Sciatic nerve (tissue), 2 donors: Measurements from ENCODE around the gene COG4. TPM values are rescaled to one million over a fixed set of nuclear protein-coding genes. Genes with fewer than 3 reads are reported as not detected.

Experiments
- ATAC-seq: fragments of 200-7000 bp; cut with Tn5 transposase; one replicate; pipeline ENCODE4 v1.9.1; 2020; ENCODE audit warnings: mild to moderate bottlenecking, moderate library complexity
- DNase-seq: peaks from one replicate; pipeline ENCODE4 v3.0.0-alpha.2; 2020; ENCODE audit warnings: low spot score
- intact Hi-C: fragments of 100-400 bp; cut with DNase I; formaldehyde crosslinking; loops from one replicate; pipeline ENCODE4 v1.14.2; 2022
- total RNA-seq: library from RNA; stranded (reverse); fragmentation: NEBNext Ultra II Directional; extraction: Animal tissue kit (Norgen Biotek cat#: 25700); gene quantifications from one replicate; pipeline ENCODE4 v1.2.1, GENCODE V29; 2021
- donor health status: DM: no; HTN: no; CAD: no.
- donor health status: DM: no; HTN: no; CAD: no.

COG4 gene
- total RNA-seq, 1 donor from 2014 or later: 51.0 TPM

GRCh38 chr16:70490261-70490660 is 33.1 kb downstream of the COG4 start:
- intact Hi-C loops: no loop called here
- peak; percentile 26 for ATAC-seq
- DNase-seq: no peak

GRCh38 chr16:70484867-70485266 is 38.5 kb downstream of the COG4 start:
- no peak for DNase-seq
- ATAC-seq: no peak
- intact Hi-C loops: no loop called here

DNA sequence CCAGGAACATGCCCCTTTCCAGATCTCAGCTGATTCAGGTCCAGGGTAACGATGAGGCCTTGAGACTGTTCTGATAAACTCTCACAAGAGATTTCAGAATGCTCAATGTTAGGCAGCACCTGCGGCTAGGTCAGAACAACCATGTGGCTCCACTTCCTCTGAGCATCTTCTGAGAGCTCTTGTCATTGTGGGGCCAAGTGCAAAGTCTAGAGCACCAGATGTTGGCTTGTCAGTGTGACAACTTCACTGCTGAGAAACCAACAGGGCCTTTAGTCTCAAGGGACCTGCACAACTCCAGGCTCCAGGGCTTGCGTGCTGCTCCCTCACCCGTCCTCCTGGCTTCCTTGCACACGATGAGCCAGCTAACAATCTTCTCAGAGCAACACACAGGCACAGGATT is 39.9 kb downstream of the COG4 start:
- intact Hi-C loops: no loop called here
- ATAC-seq: no peak
- DNase-seq: no peak

GRCh38 chr16:70482624-70483023 is 40.7 kb downstream of the COG4 start:
- no peak for ATAC-seq
- intact Hi-C loops: no loop called here
- DNase-seq: no peak

DNA sequence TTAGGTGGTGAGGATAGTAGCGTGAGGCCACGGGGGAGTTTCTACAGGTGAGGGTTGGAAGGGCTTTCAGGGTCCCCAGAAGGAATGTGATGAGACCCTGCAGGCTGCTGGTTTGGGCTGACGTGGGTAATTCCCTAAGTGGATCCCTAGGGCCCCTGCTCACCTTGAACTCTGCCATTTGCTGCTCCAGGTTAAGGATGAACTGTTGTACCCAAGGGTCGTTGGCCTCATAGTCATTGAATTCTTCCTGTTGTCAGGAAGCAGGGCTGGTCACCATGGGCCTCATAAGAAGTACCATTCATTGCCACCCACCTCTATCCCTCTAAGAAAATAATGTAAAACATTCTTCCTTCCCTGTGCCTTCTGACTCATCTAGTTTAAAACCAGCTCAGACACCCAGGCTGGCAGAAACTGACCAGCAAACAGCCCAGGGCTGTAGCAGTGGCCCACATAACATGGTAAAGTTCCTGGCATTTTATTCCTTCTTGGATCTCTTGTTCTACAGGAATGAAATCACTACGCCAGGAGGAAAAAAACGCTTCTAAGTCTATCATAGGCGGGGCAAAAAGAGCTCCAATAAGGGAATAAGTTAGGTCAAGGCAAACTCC is 41.3 kb downstream of the COG4 start:
- intact Hi-C loops: no loop called here
- DNase-seq (no peak), ATAC-seq (no peak)

- DNase-seq: no peak
- intact Hi-C loops: no loop called here
- no peak for ATAC-seq
Measured at GRCh38 chr16:70480127-70481105, 42.9 kb downstream of the COG4 start.

DNA sequence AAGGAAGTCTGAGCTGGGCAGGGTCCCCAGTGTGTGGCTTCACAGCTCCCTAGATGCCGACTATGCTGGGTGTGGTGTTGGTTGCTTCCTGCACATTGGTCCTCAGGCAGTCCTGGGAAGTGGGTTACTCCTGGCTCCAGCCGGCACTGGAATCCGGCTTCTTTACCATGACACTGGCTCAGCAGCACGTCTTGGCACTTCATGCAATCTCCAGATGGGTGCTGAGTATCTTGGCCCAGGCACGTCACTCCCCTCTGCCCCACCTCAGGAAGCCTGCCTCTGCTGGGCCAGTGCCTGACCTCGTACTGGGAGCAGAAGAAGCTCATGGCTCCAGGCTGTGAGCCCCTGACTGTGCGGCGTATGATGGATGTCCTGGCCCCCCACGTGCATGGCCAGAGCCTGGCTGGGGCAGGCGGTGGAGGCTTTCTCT is 44.4 kb downstream of the COG4 start:
- DNase-seq (no peak), ATAC-seq (peak; percentile 32)
- intact Hi-C loops: no loop called here

DNA sequence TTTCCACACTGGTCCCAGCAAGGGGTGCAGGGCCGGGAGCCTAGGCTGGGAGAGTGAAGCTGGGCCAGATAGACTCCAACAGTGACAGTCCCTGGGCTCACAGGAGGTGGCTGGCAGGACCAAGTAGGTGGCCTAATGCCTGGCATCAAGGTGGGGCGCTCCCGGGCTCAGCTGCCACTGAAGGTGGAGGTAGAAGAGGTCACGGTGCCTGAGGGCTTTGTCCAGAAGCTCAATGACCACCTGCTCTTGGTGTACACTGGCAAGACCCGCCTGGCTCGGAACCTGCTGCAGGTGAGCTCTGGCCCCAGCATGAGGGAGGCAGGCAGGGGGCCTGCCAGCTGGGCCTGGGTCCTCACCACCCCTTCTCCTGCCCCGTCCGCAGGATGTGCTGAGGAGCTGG is 45.2 kb downstream of the COG4 start:
- intact Hi-C loops: no loop called here
- DNase-seq (no peak), ATAC-seq (no peak)

GRCh38 chr16:70476272-70477020 is 46.9 kb downstream of the COG4 start:
- no peak for DNase-seq

GRCh38 chr16:70475054-70475871 is 48.1 kb downstream of the COG4 start:
- ATAC-seq (no peak), DNase-seq (no peak)
- intact Hi-C loops: no loop called here

More at GRCh38 chr16:70476272-70477020, 46.9 kb downstream of the COG4 start:
- no peak for ATAC-seq
- intact Hi-C loops: no loop called here

DNA sequence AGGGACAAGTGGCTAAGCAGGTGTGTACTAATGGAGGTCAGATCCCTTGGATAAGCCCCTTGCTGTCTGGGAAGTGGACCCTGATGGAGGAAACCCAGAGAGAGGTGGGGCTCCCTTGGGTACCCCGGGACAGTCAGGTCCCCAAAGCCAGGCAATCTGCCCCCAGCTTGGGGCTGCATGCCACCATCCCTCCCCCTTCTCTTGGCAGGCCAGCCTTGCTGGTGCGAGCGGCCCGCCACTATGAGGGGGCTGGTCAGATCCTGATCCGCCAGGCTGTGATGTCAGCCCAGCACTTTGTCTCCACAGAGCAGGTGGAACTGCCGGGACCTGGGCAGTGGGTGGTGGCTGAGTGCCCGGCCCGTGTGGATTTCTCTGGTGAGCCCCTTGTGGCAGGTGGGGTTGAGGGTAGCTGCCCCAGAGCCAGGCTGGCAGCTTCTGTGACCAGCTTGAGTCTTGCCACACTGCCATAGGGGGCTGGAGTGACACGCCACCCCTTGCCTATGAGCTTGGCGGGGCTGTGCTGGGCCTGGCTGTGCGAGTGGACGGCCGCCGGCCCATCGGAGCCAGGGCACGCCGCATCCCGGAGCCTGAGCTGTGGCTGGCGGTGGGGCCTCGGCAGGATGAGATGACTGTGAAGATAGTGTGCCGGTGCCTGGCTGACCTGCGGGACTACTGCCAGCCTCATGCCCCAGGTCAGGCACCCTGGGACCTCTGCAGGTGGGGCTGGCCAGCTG is 48.9 kb downstream of the COG4 start:
- intact Hi-C loops: no loop called here
- DNase-seq (no peak), ATAC-seq (no peak)

- DNase-seq: no peak
- intact Hi-C loops: no loop called here
- ATAC-seq: no peak
Measured at GRCh38 chr16:70473446-70474319, 49.7 kb downstream of the COG4 start.

DNA sequence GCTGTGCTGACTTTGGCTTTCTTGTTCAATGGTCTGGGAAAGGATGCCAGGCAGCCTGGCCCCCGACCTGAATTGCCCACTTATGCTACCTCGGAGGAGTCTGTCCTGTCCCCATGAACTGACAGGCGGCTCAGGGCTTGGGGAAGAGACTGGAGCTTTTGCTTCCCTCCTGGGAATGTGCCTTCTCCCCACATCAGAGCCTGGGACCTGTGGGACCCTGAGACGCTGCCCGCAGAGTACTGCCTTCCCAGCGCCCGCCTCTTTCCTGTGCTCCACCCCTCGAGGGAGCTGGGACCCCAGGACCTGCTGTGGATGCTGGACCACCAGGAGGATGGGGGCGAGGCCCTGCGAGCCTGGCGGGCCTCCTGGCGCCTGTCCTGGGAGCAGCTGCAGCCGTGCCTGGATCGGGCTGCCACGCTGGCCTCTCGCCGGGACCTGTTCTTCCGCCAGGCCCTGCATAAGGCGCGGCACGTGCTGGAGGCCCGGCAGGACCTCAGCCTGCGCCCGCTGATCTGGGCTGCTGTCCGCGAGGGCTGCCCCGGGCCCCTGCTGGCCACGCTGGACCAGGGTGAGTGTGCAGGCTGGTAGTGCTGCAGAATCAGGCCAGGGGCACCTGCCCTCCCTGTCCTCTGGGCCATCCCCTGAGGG is 50.4 kb downstream of the COG4 start:
- DNase-seq: no peak
- intact Hi-C loops: no loop called here
- no peak for ATAC-seq

- intact Hi-C loops: no loop called here
- DNase-seq (peak; percentile 68), ATAC-seq (peak; percentile 66)
Measured at GRCh38 chr16:70470927-70471341, 52.4 kb downstream of the COG4 start.

DNA sequence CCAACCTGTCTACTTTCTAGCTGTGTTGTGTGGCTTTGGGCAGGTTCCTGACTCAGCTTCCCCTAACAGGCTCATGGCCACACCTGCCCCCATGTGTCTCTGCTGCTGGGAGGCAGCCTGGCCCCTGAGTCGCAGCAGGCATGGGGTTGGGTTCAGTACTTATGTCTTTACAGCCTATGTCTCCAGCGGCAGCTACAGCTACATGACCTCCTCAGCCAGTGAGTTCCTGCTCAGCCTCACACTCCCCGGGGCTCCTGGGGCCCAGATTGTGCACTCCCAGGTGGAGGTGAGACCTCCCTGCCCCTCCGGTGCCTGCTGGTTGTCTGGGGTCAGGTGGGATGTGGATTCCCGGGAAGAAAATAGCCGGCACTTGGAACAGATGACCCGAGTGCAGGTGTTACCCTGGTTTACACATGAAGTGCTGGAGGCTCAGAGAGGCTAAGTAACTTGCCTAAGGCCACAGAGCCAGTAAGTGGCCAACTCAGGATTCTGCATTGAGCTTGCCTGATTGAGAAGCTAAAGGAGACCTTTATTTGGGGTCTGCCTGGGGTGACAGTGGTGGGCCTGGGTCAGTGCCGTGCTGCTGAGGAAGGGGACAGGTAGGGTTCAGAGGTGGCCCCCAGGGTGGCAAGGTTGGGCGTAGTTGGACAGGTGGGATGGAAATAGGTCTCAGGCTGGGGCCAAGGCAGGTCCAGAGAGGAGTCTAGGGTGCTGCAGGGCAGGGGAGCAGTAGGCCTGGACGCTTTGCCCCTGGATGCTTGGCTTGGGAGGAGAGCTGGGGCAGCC is 53.0 kb downstream of the COG4 start:
- DNase-seq (no peak), ATAC-seq (peak; percentile 11)
- intact Hi-C loops: no loop called here
